Vagina (tissue), 2 donors: Measurements from ENCODE around the gene PTPRD.

Source experiments
- CTCF ChIP-seq, 3 experiments: fragments of 450-650 bp in 2 of 3; fragments of 200-600 bp in 1 of 3; sonication (generic) in 1 of 3; IDR thresholded peaks; one replicate each; pipeline ENCODE4 v1.5.1; 2017 to 2019; ENCODE audit warnings: antibody characterized with exemption in 3 of 3, mild to moderate bottlenecking in 2 of 3, moderate library complexity in 2 of 3
- POLR2A ChIP-seq, 2 donors: fragments of 450-650 bp; IDR thresholded peaks; one replicate each; pipeline ENCODE4 v1.6.1; 2017; ENCODE audit warnings: antibody characterized with exemption in 2 of 2, mild to moderate bottlenecking in 2 of 2, moderate library complexity in 2 of 2

DNA sequence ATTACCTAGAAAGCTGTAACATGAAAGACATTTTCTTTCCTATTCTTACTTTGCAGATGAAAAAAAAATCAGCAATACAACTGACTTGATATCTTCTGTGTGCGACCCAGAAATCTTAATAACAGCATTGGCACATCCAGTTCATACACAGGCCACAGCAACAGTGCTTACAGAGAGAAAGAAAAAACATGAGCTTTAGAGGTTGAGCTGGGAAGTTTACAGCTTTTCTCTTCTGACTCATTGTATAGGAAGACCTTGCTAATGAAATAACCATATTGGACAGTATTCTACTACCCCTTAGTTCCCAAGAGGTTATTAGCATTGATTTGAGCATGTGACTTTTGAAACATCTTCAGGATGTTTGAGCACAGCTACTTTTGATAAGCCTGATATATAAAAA lies 1779.8 kb downstream of the PTPRD start:
- TF ChIP-seq CTCF (IDR thresholded peaks at IDR 0.05) (no peak), POLR2A (IDR thresholded peaks at IDR 0.05) (no peak)
